Psoas muscle (tissue), 8 donors: ENCODE measurements around the gene SGMS1. TPM values are rescaled to one million over a fixed set of nuclear protein-coding genes. Genes with fewer than 3 reads are reported as not detected.

ENCODE experiments used
- ATAC-seq, 4 donors: fragments of 200-7000 bp; cut with Tn5 transposase; one replicate each; pipeline ENCODE4 v1.9.1; 2020; ENCODE audit warnings: moderate library complexity in 3 of 4, mild to moderate bottlenecking in 2 of 4
- DNase-seq, 2 donors: peaks; one replicate each; pipeline ENCODE4 v3.0.0-alpha.2; 2020
- H3K27ac ChIP-seq: fragments of 200-600 bp; one replicate; pipeline ENCODE4 v1.8.0; 2022
- H3K27me3 ChIP-seq, 3 donors: fragments of 200-600 bp in 1 of 3; one replicate each; pipeline versions ENCODE4 v1.6.1 to v1.8.0; 2013 to 2022; ENCODE audit warnings: low read length in 2 of 3, mild to moderate bottlenecking in 2 of 3, moderate library complexity in 1 of 3; ENCODE audit not compliant: insufficient read depth in 3 of 3
- H3K36me3 ChIP-seq, 2 donors: fragments of 200-600 bp in 1 of 2; one replicate each; pipeline versions ENCODE4 v1.6.1 to v1.8.0; 2013 to 2022; ENCODE audit warnings: low read depth in 1 of 2, mild to moderate bottlenecking in 1 of 2, moderate library complexity in 1 of 2; ENCODE audit not compliant: insufficient read depth in 1 of 2
- H3K4me1 ChIP-seq: fragments of 200-600 bp; one replicate; pipeline ENCODE4 v1.8.0; 2022
- H3K4me3 ChIP-seq: fragments of 200-600 bp; one replicate; pipeline ENCODE4 v1.8.0; 2022; ENCODE audit warnings: mild to moderate bottlenecking
- H3K9me3 ChIP-seq: fragments of 200-600 bp; one replicate; pipeline ENCODE4 v1.8.0; 2022
- CTCF ChIP-seq: fragments of 200-600 bp; IDR thresholded peaks from one replicate; pipeline ENCODE4 v1.8.0; 2022; ENCODE audit warnings: antibody characterized with exemption
- WGBS, 3 donors: extraction: QIAGEN DNeasy Blood & Tissue Kit; methylation state at CpG; one replicate each; pipeline versions ENCODE4 v1.1.6 to v1.1.7; 2013; 5-methylcytosine and 5-hydroxymethylcytosine counted together
- intact Hi-C, 2 donors: fragments of 100-400 bp; cut with DNase I; formaldehyde crosslinking; loops; one replicate each; pipeline versions ENCODE4 v1.11.0 to v1.14.2; 2022
- polyA plus RNA-seq, 3 donors: library from polyadenylated mRNA; stranded (reverse); fragments of 200-250 nt; gene quantifications; one replicate each; pipeline ENCODE4 v1.2.3, GENCODE V29; 2013
- total RNA-seq, 4 donors: library from RNA; stranded (reverse); fragmentation: NEBNext Ultra II Directional in 2 of 4; extraction: Animal tissue kit (Norgen Biotek cat#: 25700) in 2 of 4; gene quantifications; one replicate each; pipeline versions ENCODE4 v1.2.1 to v1.2.4, GENCODE V29; 2021 to 2023
- donor health status: healthy with polysubstance abuse.
- donor health status: DM: no; HTN: no; CAD: no; lungs with moderate emphysema.
- donor health status: Bipolar disorder and iron deficiency.
- donor health status: healthy.
- donor health status: DM: yes; HTN: yes; CAD: no.
- donor health status: DM: no; HTN: no; CAD: no.
- donor health status: DM: no; HTN: no; CAD: no.
- donor health status: DM: yes; HTN: yes; CAD: no.

The SGMS1 gene
- total and polyA plus RNA-seq, 7 donors = 6.2 to 16.7 (median 11.3) TPM

GRCh38 chr10:50404021-50404773, 219.6 kb downstream of the SGMS1 start:
- DNase-seq = no peak
- Histone ChIP-seq H3K27me3 (no peaks in the 10 kb centered on the region), H3K36me3 (no peaks in the 10 kb centered on the region), H3K27ac (no peak overlapping the region), H3K4me1 (no peaks in the 10 kb centered on the region), H3K9me3 (peaks cover 4% of the 10 kb centered on the region), H3K4me3 (no peak overlapping the region)
- 87 to 91% (median 87%) methylated on average over 7 of the region's 7 CpGs for WGBS, 3 donors
- ATAC-seq = no peak
- intact Hi-C loops = no loop called here
- TF ChIP-seq CTCF = no peak

GRCh38 chr10:50403074-50403473, 220.7 kb downstream of the SGMS1 start:
- Histone ChIP-seq H3K9me3 (peaks cover 4% of the 10 kb centered on the region), H3K4me3 (no peak overlapping the region), H3K27ac (no peak overlapping the region), H3K27me3 (no peaks in the 10 kb centered on the region), H3K4me1 (peaks cover 9% of the 10 kb centered on the region), H3K36me3 (no peaks in the 10 kb centered on the region)
- no peak for ATAC-seq
- no peak for TF ChIP-seq CTCF
- WGBS, 3 donors = 89 to 92% (median 89%) methylated on average over 6 of the region's 6 CpGs
- intact Hi-C loops = no loop called here
- DNase-seq = no peak

- H3K4me1 ChIP-seq = peaks cover 14% of the 10 kb centered on the region
- no peak overlapping the region for H3K27ac ChIP-seq
- DNase-seq (no peak), ATAC-seq (no peak)
- H3K36me3 ChIP-seq = no peaks in the 10 kb centered on the region
- H3K27me3 ChIP-seq = no peaks in the 10 kb centered on the region
- H3K9me3 ChIP-seq = peaks cover 4% of the 10 kb centered on the region
- no peak for TF ChIP-seq CTCF
- 96 to 100% (median 100%) methylated on average over 1 of the region's 1 CpG for WGBS, 3 donors
- intact Hi-C loops = no loop called here
- H3K4me3 ChIP-seq = no peak overlapping the region
Observed at GRCh38 chr10:50402466-50402865, 221.3 kb downstream of the SGMS1 start.

GRCh38 chr10:50400694-50401093, 223.1 kb downstream of the SGMS1 start:
- intact Hi-C loops = no loop called here
- DNase-seq = no peak
- Histone ChIP-seq H3K4me3 (no peak overlapping the region), H3K9me3 (no peaks in the 10 kb centered on the region), H3K36me3 (peaks cover 0 to 2% of the 10 kb centered on the region in 2 donors), H3K27me3 (no peaks in the 10 kb centered on the region), H3K27ac (no peak overlapping the region), H3K4me1 (peaks cover 25% of the 10 kb centered on the region)
- no peak for ATAC-seq
- WGBS, 3 donors = 83 to 89% (median 85%) methylated on average over 3 of the region's 3 CpGs
- no peak for TF ChIP-seq CTCF

- no peak for TF ChIP-seq CTCF
- DNase-seq (no peak), ATAC-seq (no peak)
- WGBS, 3 donors = 90 to 93% (median 91%) methylated on average over 4 of the region's 4 CpGs
- Histone ChIP-seq H3K9me3 (no peaks in the 10 kb centered on the region), H3K27ac (no peak overlapping the region), H3K36me3 (peaks cover 0 to 2% of the 10 kb centered on the region in 2 donors), H3K27me3 (no peaks in the 10 kb centered on the region), H3K4me1 (peaks cover 39% of the 10 kb centered on the region), H3K4me3 (no peak overlapping the region)
- intact Hi-C loops = no loop called here
Observed at GRCh38 chr10:50398823-50399222, 224.9 kb downstream of the SGMS1 start.
